Activated CD4-positive, alpha-beta T cell treated with anti-CD3 and anti-CD28 coated beads, Interleukin-2, amount 50 U/mL, for 16 hours (primary cell): ENCODE data around the gene CDC40.
"Not testable (repeated sequence)": the region's sequence is repeated elsewhere in the genome, so short reads cannot be mapped to it uniquely, and the experiment has no call there.

Experiments
- DNase-seq: peaks from one replicate; pipeline ENCODE4 v3.0.0-alpha.2; 2020

The CDC40 gene

DNA sequence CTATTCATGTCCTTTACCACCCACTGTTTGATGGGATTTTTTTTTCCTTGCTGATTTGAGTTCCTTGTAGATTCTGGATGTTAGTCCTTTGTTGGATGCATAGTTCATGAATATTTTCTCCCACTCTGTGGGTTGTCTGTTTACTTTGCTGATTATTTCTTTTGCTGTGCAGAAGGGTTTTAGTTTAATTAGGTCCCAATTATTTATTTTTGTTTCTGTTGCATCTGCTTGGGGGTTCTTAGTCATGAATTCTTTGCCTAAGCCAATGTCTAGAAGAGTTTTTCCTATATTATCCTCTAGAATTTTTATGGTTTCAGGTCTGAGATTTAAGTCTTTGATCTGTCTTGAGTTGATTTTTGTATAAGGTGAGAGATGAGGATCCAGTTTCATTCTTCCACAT lies 92.6 kb downstream of the CDC40 start:
- DNase-seq = not testable (repeated sequence)

- no peak for DNase-seq
Observed at GRCh38 chr6:110277100-110277665, 97.0 kb downstream of the CDC40 start.
